DND-41 (cell line): Measurements from ENCODE around the gene COX7A2L.

Experiments used
- ATAC-seq: fragments of 200-7000 bp; cut with Tn5 transposase; 3 replicates; pipeline ENCODE4 v1.9.1; 2021; ENCODE audit warnings: low read depth; ENCODE audit not compliant: insufficient read depth
- DNase-seq: peaks from one replicate; pipeline ENCODE4 v3.0.0-alpha.2; 2020
- H2AFZ ChIP-seq: 2 replicates; pipeline ENCODE4 v1.6.0; 2012; ENCODE audit warnings: low read depth, low read length
- H3K27ac ChIP-seq: 2 replicates; pipeline ENCODE4 v1.5.1; 2012; ENCODE audit warnings: low read length, inconsistent platforms
- H3K27me3 ChIP-seq: fragments of 200-600 bp; sonication (generic); 2 replicates; pipeline ENCODE4 v1.6.0; 2012; ENCODE audit warnings: low read length, mild to moderate bottlenecking, inconsistent platforms; ENCODE audit not compliant: insufficient read depth, poor library complexity
- H3K36me3 ChIP-seq: 2 replicates; pipeline ENCODE4 v1.5.1; 2012; ENCODE audit warnings: low read length, inconsistent platforms; ENCODE audit not compliant: insufficient read depth
- H3K4me1 ChIP-seq: 2 replicates; pipeline ENCODE4 v1.5.1; 2012; ENCODE audit warnings: mild to moderate bottlenecking, low read length; ENCODE audit not compliant: insufficient read depth
- H3K4me2 ChIP-seq: 2 replicates; pipeline ENCODE4 v1.6.0; 2012; ENCODE audit warnings: mild to moderate bottlenecking, moderate library complexity, low read length, inconsistent platforms; ENCODE audit not compliant: insufficient read depth
- H3K4me3 ChIP-seq, 2 experiments: fragments of 200-600 bp in 1 of 2; shearing (Covaris generic) in 1 of 2; 2 replicates each; pipeline ENCODE4 v1.5.1; 2012 to 2016; ENCODE audit warnings: inconsistent platforms in 2 of 2, low read length in 2 of 2, mild to moderate bottlenecking in 2 of 2, low read depth in 1 of 2, moderate library complexity in 1 of 2
- H3K79me2 ChIP-seq: 2 replicates; pipeline ENCODE4 v1.6.0; 2012; ENCODE audit warnings: low read length, inconsistent platforms; ENCODE audit not compliant: insufficient read depth
- H3K9ac ChIP-seq: 2 replicates; pipeline ENCODE4 v1.6.0; 2012; ENCODE audit warnings: low read depth, mild to moderate bottlenecking, inconsistent platforms, low read length, moderate library complexity
- H3K9me3 ChIP-seq: 2 replicates; pipeline ENCODE4 v1.5.1; 2012; ENCODE audit warnings: low read length, moderate library complexity, mild to moderate bottlenecking, inconsistent platforms; ENCODE audit not compliant: insufficient read depth, severe bottlenecking
- H4K20me1 ChIP-seq: 2 replicates; pipeline ENCODE4 v1.6.0; 2012; ENCODE audit warnings: low read length; ENCODE audit not compliant: insufficient read depth
- EZH2 ChIP-seq: IDR thresholded peaks from 3 replicates; pipeline ENCODE4 v1.6.1; 2012; ENCODE audit warnings: borderline replicate concordance, low read depth, mild to moderate bottlenecking, moderate library complexity, low read length, inconsistent platforms; ENCODE audit not compliant: severe bottlenecking
- TF ChIP-seq, protein P1 (sequence below): IDR thresholded peaks from 2 replicates; pipeline ENCODE4 v1.5.1; 2012; ENCODE audit warnings: borderline replicate concordance, low read length, moderate library complexity, mild to moderate bottlenecking; ENCODE audit not compliant: poor library complexity, severe bottlenecking; ENCODE audit errors: extremely low read depth

COX7A2L gene

DNA sequence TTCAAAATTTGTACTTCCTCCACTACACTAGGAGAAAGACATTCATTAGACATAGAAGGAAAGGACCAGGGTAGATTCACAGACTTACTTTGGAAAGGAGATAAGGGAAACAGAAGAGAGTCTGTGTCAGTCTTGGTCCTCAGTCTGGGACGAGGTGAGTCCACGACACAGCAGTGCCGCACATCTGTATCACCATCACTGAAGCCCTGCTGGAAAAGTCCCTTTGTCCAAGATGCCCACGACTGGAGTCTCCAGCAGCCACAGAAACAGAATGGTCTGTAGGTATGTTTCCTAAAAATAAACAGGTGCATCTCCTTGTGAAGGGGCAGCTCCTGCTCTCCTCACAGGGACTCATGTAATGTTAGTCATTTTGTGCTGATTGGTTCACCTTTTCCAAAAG is 27.4 kb downstream of the COX7A2L start:
- H3K9me3 ChIP-seq, result no peaks in the 10 kb centered on the region
- no peak for DNase-seq
- H3K4me3 ChIP-seq, result no peak overlapping the region
- no peak overlapping the region for H2AFZ ChIP-seq
- no peaks in the 10 kb centered on the region for H4K20me1 ChIP-seq
- peaks cover 8% of the 10 kb centered on the region; the same call in 1 of the 2 replicates for H3K79me2 ChIP-seq
- H3K4me1 ChIP-seq, result no peaks in the 10 kb centered on the region
- no peak for TF ChIP-seq EZH2
- TF ChIP-seq, protein P1, sequence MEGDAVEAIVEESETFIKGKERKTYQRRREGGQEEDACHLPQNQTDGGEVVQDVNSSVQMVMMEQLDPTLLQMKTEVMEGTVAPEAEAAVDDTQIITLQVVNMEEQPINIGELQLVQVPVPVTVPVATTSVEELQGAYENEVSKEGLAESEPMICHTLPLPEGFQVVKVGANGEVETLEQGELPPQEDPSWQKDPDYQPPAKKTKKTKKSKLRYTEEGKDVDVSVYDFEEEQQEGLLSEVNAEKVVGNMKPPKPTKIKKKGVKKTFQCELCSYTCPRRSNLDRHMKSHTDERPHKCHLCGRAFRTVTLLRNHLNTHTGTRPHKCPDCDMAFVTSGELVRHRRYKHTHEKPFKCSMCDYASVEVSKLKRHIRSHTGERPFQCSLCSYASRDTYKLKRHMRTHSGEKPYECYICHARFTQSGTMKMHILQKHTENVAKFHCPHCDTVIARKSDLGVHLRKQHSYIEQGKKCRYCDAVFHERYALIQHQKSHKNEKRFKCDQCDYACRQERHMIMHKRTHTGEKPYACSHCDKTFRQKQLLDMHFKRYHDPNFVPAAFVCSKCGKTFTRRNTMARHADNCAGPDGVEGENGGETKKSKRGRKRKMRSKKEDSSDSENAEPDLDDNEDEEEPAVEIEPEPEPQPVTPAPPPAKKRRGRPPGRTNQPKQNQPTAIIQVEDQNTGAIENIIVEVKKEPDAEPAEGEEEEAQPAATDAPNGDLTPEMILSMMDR, result no peak
- no peaks in the 10 kb centered on the region for H3K27me3 ChIP-seq
- H3K36me3 ChIP-seq, result peaks cover 83% of the 10 kb centered on the region
- no peak for ATAC-seq
- H3K4me2 ChIP-seq, result no peak overlapping the region
- H3K9ac ChIP-seq, result no peak overlapping the region
- no peak overlapping the region for H3K27ac ChIP-seq

- no peaks in the 10 kb centered on the region for H4K20me1 ChIP-seq
- peaks cover 76% of the 10 kb centered on the region for H3K36me3 ChIP-seq
- no peaks in the 10 kb centered on the region for H3K4me1 ChIP-seq
- H3K4me2 ChIP-seq, result no peak overlapping the region
- ATAC-seq, result no peak
- no peak overlapping the region for H2AFZ ChIP-seq
- no peak for DNase-seq
- no peaks in the 10 kb centered on the region for H3K79me2 ChIP-seq
- no peak for TF ChIP-seq EZH2
- TF ChIP-seq, protein P1, result no peak
- H3K9ac ChIP-seq, result no peak overlapping the region
- H3K4me3 ChIP-seq, result no peak overlapping the region
- H3K9me3 ChIP-seq, result no peaks in the 10 kb centered on the region
- no peaks in the 10 kb centered on the region for H3K27me3 ChIP-seq
- H3K27ac ChIP-seq, result no peak overlapping the region
Observed at GRCh38 chr2:42332575-42332974, 28.4 kb downstream of the COX7A2L start.

DNA sequence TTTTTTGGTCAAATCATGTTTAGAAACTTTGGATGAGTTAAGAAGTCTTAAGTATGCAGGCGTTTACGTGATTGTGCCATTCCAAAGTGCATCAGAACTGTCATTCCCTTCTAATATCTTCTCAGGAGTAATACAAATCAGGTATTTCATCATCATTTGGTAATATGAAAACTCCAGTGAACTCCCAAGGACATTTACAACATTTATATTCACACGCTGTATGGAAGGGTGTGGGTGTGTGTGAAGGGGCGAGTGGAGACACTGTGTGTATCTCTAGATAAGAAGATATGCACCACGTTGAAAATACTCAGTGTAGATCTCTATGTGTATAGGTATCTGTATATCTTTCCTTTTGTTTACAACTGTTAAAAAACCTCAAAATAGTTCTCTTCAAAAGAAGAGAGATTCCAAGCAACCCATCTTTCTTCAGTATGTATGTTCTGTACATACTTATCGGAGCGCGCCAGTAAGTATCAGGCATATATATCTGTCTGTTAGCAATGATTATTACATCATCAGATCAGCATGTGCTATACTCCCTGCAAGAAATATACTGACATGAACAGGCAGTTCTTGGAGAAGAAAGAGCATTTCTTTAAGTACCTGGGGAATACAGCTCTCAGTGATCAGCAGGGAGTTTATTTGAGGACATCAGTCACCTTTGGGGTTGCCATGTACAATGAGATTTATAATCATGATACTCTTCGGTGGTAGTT is 29.3 kb downstream of the COX7A2L start:
- Histone ChIP-seq H3K36me3 (peaks cover 77% of the 10 kb centered on the region), H4K20me1 (no peaks in the 10 kb centered on the region), H3K79me2 (no peaks in the 10 kb centered on the region), H3K9ac (no peak overlapping the region), H2AFZ (no peak overlapping the region), H3K4me3 (no peak overlapping the region), H3K27me3 (no peaks in the 10 kb centered on the region), H3K4me1 (no peaks in the 10 kb centered on the region), H3K4me2 (no peak overlapping the region), H3K27ac (no peak overlapping the region), H3K9me3 (no peaks in the 10 kb centered on the region)
- DNase-seq (no peak), ATAC-seq (no peak)
- TF ChIP-seq EZH2, result no peak
- TF ChIP-seq, protein P1, result no peak
